Measurements from ENCODE around the gene WDR38. TPM values are rescaled to one million over a fixed set of nuclear protein-coding genes. Genes with fewer than 3 reads are reported as not detected.
A peak's percentile ranks its signal among the peaks of the same experiment; 100 is the strongest.

Gene WDR38
- polyA plus RNA-seq, 1 donor: 0.15 TPM

DNA sequence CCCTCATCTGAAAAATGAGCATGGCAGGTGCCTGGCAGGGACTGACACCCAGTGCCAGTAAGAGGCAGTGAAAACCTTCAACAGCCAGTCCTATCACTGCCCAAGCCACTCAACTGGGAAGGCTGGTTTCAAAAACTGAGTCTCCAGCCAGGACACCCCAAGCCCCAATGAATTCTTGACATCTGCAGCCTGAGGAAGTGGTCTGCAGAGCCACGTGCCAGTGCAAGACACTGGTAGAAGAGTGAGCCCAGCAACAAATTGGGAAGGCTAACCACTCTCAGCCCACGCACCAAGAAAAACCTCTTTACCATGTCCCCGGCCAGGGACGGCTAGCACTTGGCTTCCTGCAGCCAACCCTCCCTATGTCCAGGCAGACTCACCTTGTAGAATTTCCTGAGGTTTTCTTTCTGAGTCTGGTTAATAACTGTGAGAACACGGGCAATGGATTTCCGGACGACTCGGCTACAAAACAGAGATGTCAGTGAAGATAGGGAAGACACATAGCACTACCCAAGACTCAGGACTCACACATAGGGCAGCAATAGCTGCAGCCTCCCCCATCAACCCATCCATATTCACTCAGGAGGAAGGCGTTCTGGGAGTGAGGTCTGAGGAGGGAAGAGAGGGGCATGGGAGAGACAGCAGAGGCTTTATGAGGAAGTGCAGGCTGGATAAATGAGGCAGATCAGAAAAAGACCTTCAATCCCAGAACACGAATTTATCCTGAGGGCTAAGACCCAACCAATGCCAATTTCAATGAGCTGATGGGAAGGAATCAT, 6.7 kb downstream of the WDR38 start:
- DNase-seq: no peak

DNA sequence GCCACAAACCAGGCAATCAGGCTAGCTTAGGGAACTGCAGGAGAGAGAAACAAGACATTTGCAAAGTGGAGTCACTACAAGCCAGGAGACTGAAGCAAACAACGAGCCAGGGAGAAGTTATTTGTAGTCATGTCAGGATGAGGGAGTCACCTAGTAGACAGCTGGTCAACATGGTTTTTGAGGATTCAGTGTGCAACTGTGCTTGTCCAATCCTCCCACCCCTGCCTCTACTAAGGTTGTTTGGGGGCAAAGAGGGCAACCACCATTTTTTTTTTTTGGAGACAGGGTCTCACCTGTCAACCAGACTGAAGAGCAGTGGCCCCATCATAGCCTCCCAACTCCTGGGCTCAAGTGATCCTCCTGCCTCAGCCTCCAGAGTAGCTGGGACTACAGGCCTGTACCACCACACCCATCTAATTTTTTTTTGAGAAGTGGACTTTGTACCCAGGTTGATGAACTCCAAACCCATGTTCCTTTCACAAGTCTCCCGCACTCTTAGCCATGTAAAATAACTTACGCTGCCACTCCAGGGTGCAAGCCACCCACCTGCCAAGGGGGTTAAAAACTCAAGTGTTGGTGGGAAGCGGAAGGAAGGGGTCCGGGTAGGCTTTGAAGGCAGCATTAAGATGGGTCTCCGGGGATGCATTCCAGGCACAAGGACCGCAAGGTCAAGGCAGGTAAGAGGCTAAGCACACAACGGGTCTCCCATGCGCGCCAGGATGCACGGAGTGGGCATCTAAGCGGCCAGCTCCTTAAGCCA, 7.5 kb downstream of the WDR38 start:
- no peak for DNase-seq

DNA sequence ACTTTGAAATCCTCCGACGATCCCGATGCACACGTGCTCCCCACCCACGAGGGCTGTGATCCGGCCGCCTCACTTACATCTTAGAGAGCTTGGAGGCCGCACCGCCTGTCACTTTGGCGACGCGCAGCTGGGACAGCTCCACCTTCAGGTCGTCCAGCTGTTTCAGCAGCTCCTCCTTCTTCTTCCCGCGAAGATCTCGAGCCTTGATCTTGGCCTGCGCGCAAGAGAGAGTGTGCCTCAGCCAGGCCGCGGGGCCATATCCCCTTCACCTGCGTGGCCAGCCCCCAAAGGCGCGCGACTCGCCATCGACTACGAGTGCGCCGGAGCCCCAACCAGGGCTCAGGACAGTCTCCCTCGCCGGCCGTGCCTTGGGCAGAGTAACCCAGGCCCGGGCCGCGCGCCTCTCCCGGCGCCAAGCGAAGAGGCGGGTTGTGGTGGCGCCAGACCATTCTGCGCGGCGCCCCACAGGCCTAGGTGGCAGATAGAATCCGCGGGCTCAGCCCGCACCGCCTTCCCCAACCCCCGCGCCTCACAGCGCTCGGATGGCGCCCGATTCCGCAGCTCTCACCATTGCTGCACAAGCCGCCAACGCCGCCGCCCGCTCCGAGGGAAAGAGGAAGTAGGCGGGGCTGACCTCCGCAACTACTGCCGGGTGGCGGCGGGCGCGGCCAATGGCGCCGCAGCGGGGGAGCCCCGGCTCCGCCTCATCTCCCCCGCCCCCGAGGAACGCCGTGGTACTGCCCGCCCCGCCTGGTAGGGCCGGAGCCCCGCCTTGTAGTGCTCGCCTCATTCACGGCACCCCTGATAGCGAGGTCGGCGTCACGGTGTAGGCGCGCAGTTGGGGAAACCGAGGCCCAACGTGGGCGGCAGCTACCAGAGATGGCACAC, 8.3 kb downstream of the WDR38 start, which contains the start of the genes ARPC5L and RPL35:
TSS of gene ARPC5L (plus strand) at position 789 of the 888 bp plus-strand sequence. CDS start 7,161 bp downstream, outside the sequence.
TSS of gene RPL35 (minus strand) at position 616 of the 888 bp plus-strand sequence. CDS start at position 571, 45 bp downstream.
- DNase-seq: peak; percentile 96

DNA sequence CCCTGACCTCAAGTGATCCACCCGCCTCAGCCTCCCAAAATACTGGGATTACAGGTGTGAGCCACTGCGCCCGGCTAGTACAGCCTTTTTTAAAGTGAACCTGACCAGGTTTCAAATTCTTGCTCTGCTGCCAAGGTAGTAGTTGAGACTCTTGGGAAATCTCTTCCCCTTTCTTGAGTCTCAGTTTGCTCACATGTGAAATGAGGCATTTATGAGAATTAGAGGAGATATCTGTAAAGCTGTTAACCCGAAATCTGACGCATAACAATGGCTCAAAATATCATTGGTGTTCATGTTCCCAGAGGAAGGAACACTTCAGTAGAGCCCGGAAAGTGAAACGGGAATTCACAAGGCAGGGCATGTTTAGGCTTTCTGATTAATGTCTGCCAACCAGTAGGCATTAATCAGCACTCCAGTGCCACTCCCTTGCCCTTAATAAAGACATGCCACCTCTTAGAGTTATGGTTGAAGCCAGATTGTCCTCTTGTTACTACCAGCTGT, 10.2 kb downstream of the WDR38 start:
- no peak for DNase-seq

DNA sequence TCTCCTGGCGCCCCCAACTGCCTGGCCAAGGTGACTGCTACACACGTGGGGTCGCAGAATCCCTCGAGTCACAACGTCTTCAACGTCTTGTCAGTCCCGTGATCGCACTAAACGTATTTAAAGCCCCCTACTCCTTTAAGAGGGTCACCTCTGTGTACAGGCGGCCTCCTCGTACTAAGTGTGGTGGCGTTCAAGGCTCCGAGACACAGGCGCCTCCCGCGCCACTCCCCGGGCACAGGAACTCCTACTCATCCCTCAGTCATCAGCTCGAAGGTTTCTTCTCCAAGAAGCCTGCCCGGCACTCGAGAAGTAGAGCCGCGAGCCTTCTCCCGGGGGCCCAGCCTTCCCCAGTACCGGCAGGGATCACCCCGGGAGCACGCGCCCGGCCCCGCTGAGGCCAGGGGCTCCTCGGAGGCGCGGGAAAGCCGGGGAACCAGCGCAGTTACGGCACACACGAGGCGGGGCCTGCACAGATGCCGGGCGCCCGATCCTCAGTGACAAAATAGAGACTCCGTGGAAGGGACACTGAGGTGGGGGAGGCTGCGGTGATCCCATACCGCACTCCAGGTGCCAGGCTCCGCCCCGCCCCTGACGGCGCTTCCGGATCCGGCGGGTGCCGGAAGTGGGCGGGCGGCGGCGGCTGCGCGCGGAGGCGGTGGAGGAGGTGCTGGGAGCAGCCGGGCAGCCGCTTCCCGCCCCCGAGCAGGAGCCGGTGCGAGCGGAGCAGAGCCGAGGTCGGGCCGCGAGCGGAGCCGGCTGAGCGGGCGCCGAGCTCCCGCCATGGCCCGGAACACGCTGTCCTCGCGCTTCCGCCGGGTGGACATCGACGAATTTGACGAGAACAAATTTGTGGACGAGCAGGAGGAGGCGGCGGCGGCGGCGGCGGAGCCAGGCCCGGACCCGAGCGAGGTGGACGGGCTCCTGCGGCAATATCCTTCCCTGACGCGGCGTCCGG, 15.5 kb downstream of the WDR38 start:
- peak; percentile 88 for DNase-seq

DNA sequence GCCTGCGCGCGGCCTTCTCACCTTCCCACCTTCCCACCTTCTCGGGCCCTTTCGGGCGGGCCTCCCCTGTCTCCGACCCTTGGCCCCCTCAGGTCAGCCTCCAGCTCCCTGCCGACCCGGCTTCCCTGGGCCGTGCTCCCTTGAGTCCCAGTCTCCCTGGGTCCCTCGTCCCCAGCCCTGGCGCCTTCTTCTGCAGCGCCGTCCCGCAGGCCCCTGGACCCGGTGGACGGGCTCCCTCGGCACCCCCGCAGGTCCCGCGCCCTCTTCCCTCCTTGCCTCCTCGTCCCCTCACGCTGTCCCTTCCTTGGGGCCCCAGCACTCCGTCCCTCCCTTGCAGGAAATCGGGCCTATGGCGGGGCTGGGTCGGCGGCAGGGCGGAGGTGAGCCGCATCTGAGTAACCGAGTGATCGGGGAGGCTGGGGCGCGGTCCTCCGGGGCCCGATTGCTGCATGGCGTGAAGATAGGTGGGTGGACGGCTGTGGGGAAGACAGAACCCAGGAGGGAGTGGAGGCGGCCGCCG, 16.3 kb downstream of the WDR38 start:
- no peak for DNase-seq

DNA sequence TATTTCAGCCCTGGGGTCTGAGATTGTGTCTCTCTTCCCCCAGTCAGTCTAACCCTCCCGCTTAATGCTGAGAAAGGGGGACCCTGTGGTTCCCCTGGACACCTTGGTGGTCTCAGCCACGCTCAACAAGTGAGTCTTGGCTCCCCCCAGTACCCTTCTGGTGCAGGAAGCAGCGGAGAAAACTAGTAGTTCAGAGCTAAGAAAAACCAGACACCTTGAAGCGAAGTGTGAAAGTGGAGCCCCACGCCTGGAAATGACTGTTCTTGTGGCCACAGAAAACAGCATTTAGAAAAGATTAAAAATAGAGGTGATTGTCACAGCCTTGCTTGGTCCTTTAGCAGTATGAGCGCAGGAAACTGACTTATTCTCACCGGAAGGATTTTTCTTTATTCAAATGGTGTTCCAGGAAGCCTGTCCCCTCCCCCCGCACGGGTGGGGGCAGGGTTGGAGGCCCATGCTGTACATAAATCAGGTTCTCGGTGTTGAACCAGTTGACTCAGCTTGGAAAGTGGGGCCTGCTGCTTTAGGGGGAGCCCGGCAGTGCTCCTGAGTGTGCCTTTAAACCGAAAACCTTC, 16.8 kb downstream of the WDR38 start:
- no peak for DNase-seq

DNA sequence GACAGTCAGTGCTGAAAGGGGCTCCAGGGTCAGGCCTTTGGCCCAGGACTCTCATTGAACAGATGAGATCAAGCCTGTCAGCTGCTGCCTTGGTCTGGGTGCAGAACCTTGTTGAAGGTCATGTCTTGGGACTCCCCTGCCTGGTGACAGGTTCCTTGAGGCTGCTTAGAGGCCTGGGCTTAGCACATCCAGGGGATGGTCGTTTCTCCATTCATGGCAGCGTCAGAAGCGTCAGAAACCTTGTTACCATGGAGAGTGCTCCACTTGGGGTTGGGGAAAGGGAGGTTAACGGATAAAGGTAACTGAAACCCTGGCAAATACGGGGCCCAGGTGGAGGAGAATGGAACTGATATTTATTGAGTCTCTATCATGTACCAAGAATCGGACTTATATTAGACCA, 17.5 kb downstream of the WDR38 start:
- no peak for DNase-seq

DNA sequence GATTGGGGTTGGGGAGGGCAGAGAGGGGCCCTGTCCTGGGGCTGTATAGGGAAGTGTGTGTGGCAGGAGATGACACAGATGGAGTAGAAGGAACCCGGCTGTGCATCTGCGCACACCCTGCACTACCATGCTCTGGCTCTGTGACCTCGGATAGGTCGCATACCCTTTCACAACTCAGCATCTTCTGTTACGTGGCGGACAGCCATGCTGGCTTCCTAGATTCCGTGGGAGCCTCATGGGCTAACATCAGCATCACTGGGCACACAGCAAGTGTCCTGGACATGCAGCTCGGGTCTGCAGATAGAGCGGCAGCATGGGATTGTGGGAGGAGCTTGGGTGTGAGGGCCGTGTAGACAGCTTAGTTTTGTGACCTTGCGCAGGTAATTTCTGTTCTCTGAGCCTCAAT, 17.9 kb downstream of the WDR38 start:
- no peak for DNase-seq

DNA sequence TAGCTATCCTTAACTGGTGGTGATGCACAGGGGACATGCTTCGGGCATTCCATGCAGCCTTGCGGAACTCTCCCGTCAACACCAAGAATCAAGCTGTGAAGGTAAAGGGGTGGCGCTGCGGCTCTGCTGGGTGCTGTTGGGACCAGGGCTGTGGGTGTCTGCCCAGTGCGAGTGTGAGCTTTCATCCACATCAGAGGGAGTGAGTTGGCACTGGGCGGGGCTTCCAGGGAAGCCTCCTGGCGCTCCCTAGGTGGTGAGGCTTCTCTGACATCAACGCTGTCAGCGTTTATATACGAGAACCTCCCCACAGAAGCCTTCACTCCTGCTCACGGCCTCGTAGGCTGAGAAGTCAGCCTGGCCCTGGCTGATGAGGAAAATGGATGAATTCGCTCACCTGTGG, 20.4 kb downstream of the WDR38 start:
- DNase-seq: no peak

DNA sequence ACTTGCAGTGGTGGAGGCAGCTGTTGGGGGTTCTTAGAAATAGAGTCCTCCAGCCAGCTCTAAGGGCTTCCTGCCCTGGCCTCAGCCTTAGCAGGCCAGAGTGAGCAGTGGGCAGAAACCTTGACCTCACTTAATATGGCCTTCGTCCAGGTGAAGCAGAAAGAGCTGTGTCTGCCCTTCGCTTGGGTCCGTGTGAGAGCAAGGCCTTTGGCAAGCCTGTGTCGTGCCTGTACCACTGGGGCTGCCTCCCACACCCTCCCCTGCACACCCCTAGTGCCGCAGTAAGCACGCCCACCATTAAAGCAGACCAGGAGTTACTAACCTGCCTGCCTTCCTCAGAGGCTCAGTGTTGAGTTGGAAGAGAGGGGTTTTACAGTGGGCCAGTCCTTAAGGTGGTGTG, 22.2 kb downstream of the WDR38 start:
- DNase-seq: no peak

DNA sequence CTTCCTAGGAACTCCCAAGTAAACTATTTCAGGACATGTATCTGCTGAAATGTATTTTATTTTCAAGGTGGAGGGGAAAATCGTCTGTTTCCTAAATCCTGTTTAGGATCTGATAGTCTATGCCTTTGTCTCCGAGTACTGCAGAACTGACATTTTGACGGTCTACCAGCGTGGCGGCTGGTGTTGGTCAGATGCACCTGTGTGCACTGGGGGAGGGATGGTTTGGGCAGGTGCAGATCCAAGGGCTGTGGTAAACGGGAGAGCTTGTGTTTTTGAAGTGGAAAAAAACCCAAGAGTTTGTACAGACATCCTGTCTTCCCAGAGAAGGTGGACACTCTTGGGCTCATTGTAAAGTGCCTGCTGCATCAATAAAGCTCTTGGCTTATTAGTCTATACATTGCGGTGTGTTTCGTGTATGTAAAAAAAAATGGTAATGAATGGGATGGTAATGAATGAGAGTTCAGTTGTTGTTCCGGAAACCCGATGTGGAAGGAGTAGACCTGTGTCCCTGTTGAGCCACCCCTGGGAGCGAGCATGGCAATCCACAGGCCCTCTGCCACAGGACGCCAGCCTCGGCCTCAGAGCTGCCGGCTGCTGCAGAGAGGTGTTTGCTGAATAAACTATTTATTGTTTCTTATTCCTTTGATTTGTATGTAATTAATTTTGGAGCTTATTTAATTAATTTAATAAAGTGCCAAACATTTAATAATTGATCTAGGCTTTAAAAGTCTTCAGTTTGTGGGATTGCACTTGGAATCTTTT, 23.9 kb downstream of the WDR38 start:
- no peak for DNase-seq

DNA sequence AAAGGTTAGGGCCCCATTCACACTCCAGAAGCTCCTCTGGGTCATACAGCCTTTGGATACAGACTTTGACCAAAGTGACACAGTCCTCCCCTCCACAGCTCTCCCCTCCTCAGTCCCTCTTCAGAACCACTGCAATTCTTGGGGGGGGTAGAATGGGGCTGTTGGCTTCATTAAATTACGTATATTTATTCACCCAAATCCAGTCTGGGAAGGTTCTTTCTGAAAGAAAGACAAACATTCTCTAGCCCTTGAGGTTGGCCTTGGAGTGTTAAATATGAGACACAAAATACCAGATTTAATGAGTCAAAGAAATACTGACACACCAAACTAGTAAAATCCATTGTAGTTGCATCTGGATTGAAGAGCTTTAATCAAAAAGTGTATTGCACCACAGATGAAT, 24.8 kb downstream of the WDR38 start:
- DNase-seq: no peak

DNA sequence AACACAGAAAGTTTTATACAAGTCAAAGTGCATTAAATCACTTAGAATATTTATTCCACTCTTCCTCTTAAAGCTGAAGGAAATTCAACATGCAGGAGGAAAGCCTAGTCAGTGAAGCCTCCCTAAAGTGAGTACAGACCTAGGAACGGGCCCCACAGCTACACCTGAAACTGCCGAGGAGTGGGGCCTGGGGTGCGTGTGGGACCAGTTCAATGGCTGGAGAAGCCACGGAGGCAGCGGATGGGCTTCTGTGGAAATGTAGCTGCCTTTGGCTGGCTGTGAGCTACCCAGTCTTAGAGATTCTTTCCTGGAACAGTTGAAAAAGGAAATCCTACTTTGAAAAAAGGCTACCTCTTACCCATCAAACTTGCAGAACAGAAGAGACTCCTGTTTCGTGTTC, 25.3 kb downstream of the WDR38 start:
- DNase-seq: no peak

DNA sequence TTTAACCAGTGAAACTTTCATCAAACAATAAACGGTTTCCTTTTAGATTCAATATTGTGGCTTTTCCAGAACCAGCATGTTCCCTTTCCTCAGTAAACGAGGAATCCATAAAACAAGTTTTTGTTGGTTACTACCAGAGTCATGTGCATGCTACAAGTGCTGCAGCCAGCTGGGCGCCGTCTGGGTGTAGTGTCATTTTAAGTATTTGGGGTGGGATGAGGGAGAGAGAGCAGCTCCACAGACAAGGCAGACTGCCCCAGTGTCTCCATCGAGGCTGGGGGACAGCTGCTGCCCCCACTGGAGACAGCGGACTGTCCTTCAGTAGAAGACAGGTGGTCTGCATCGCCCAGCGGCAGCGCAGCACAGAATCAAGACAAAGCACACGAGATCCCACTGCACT, 26.0 kb downstream of the WDR38 start:
- no peak for DNase-seq

DNA sequence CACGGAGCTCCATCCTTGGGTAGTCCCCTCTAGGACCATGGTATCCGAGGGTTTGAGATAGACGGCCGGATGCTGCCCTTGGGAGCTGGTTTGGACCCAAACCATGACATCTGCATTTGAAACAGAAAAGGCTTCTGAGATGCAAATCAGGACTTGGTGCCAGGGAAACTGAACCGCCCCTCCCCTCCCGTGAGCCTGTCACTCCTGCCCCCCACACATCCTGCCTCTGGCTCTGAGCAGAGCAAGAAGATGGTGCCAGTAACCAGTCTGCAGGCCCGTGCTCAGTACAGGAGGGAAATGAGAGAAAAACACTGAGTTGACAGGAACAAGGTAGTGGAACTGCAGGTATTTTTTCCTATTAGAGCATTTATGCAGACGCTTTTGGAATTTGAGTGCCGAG, 27.2 kb downstream of the WDR38 start:
- DNase-seq: no peak

DNA sequence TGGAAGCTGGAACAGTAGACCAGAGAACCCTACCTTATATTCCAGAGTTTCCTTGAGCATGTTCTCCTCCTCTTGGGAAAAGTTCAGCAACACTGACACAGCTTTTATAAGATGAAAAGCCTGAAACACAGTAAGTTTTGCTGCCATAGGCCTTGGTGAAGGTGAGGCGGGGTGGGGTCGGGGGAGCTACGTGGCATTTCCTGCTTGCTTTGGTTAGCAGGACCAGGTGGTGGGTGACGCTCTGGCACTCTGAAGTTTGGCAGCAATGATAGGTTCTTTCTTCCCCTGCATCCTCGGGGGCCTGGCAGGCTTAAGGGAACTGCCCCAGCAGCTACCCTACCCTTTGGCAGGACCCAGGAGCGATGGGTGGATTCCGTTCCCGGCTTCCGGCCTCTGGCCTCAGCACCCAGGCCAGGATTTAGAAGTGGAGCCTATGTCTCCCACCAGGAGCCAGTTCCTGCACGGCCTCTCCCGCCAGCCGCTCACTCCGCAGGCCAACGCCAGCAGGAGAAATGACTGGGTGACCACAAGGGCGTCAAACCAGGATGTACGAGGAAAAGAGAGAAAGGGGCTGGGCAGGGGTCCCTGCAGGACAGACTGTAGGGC, 28.0 kb downstream of the WDR38 start:
- DNase-seq: no peak

DNA sequence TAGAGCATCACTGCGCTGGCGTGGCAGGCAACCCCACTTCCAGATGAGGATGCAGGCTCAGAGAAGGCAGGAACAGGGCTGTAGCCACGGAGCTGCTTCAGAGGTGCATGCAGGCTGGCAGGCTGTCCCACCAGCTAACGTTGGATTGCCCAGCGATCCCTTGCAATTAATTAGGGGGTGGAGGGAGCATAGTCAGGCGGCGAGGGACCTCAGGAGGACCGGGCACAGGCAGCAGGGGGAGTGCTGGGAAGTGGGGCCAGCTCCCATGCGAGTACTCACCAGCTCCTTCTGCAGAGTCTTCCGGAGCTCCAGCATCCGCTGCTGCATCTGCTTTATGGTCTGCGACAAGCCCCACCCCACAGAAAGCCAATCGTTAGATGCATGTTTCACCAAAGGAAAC, 29.0 kb downstream of the WDR38 start:
- DNase-seq: no peak

DNA sequence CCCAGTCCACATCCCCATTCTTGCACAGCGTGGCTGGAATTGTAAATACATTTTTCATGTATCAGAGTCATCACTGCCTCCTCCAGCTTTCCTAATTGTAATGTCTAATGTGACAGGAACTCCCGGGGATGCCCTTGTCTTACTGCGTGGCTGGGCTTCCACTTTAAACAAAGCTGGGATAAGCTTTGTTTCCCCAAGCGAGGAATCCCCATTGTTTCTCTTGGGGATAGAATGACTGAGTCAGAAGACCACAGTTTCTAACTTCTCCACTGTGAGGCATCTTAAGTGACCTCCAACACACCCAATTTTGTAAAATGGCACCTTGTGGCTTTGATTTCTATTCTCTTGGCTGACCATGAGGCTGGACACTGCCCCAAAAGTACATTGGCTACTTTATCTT, 31.1 kb downstream of the WDR38 start:
- DNase-seq: no peak

DNA sequence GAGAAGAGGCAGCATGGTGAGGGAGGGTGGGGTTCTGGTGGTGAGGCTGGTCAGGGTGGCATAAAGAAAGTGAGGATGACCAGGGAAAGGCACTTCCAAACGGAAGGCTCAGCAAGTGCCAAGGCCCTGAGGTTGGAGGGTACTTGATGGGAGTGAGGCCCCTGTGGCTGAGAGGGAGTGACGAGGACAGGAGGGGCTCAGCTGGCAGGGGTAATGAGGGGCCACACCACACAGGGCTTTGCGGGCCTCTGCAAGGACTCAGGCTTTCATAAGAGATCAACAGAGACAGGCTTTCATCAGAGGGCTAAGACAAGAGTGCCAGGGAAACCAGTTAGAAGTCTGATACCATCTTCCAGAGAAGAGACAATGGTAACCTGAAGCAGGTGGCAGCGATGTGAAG, 32.3 kb downstream of the WDR38 start:
- no peak for DNase-seq
